Upper lobe of left lung (tissue), 4 donors: ENCODE measurements around the gene PLXNA4.

Experiments
- POLR2A ChIP-seq, 4 donors: fragments of 450-650 bp; IDR thresholded peaks; one replicate each; pipeline ENCODE4 v1.5.1; 2016 to 2017; ENCODE audit warnings: antibody characterized with exemption in 4 of 4, mild to moderate bottlenecking in 2 of 4
- POLR2AphosphoS5 ChIP-seq, 2 donors: sonication (generic); formaldehyde crosslinking; IDR thresholded peaks; one replicate each; pipeline ENCODE4 v1.5.1; 2017; ENCODE audit warnings: antibody characterized with exemption in 2 of 2
- TF ChIP-seq, protein P1 (sequence below), 6 experiments: fragments of 450-650 bp in 4 of 6; fragments of 200-600 bp in 2 of 6; sonication (generic) in 2 of 6; IDR thresholded peaks; one replicate each; pipeline ENCODE4 v1.5.1; 2016 to 2019; ENCODE audit warnings: antibody characterized with exemption in 6 of 6

DNA sequence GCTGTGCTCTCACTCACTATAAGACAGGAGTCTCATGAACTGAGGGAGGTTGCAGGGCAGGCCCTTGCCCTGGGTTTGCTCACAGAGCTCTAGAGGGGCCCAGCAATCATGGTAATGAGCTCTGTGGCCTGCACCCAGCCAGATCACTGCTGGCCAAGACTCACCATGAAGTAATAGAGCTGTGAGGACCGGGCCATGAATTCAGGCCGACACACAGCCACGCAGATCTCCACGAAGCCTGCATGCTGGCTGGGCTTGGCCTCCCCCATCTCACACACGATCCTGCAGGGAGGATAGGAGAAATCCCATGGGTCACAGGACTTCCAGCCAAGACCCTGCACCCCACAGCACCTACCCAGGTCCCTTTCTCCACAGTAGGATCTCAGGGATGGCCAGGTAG, 382.4 kb downstream of the PLXNA4 start:
- TF ChIP-seq, protein P1, sequence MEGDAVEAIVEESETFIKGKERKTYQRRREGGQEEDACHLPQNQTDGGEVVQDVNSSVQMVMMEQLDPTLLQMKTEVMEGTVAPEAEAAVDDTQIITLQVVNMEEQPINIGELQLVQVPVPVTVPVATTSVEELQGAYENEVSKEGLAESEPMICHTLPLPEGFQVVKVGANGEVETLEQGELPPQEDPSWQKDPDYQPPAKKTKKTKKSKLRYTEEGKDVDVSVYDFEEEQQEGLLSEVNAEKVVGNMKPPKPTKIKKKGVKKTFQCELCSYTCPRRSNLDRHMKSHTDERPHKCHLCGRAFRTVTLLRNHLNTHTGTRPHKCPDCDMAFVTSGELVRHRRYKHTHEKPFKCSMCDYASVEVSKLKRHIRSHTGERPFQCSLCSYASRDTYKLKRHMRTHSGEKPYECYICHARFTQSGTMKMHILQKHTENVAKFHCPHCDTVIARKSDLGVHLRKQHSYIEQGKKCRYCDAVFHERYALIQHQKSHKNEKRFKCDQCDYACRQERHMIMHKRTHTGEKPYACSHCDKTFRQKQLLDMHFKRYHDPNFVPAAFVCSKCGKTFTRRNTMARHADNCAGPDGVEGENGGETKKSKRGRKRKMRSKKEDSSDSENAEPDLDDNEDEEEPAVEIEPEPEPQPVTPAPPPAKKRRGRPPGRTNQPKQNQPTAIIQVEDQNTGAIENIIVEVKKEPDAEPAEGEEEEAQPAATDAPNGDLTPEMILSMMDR (IDR thresholded peaks at IDR 0.05): no peak
- TF ChIP-seq POLR2AphosphoS5 (IDR thresholded peaks at IDR 0.05) (no peak), POLR2A (IDR thresholded peaks at IDR 0.05) (no peak)
